IMR-90 (cell line): ENCODE data around the gene OXNAD1.

Experiments used
- FOS ChIP-seq: fragments of 150-350 bp; IDR thresholded peaks from 2 replicates; pipeline ENCODE4 v1.6.1; 2016; ENCODE audit warnings: low read depth, low read length
- MAZ ChIP-seq: IDR thresholded peaks from 2 replicates; pipeline ENCODE4 v1.6.1; 2012; ENCODE audit warnings: low read depth, mild to moderate bottlenecking, low read length, improper control_type of control experiment, moderate library complexity, borderline replicate concordance
- POLR2A ChIP-seq: IDR thresholded peaks from 2 replicates; pipeline ENCODE4 v1.6.1; 2012; ENCODE audit warnings: mild to moderate bottlenecking, low read depth, low read length
- RFX5 ChIP-seq: IDR thresholded peaks from 2 replicates; pipeline ENCODE4 v1.8.0; 2012; ENCODE audit warnings: low read depth, mild to moderate bottlenecking, low read length, moderate library complexity
- SMC3 ChIP-seq: fragments of 150-350 bp; IDR thresholded peaks from 2 replicates; pipeline ENCODE4 v1.6.1; 2016; ENCODE audit warnings: low read depth, mild to moderate bottlenecking, antibody characterized with exemption, low read length, moderate library complexity
- TF ChIP-seq, protein P1 (sequence below): conservative IDR thresholded peaks from 2 replicates; pipeline ENCODE4 v1.5.1; 2012; ENCODE audit warnings: mild to moderate bottlenecking, low read depth, low read length, improper control_type of control experiment
- TF ChIP-seq, protein P2 (sequence below): fragments of 150-350 bp; IDR thresholded peaks from 2 replicates; pipeline ENCODE4 v1.6.1; 2017; ENCODE audit warnings: mild to moderate bottlenecking, antibody characterized with exemption, low read length, low read depth

DNA sequence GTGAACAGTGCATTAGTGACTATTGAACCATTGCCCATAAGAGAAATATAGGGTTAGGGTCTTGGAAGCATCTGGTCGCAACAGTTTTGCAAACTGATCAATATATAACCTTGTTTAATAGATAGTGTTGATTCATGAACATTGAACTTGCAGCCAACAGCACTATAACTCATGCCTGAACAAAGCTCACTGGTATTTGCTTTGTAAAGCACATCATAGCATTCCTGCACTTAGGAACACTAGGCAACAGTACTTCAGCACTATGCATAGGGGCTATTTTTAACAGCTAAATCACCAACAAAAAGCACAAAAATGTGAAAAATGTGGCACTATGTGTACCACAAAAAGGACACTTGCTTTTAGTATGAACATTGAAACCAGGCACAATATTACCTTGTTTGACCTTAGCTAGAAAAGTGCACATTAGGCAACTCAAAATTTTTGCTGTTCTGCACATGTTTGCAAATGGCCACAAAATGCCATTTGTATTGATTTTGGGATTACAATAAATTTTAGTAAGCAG lies 68.0 kb downstream of the OXNAD1 start:
- TF ChIP-seq, protein P1, sequence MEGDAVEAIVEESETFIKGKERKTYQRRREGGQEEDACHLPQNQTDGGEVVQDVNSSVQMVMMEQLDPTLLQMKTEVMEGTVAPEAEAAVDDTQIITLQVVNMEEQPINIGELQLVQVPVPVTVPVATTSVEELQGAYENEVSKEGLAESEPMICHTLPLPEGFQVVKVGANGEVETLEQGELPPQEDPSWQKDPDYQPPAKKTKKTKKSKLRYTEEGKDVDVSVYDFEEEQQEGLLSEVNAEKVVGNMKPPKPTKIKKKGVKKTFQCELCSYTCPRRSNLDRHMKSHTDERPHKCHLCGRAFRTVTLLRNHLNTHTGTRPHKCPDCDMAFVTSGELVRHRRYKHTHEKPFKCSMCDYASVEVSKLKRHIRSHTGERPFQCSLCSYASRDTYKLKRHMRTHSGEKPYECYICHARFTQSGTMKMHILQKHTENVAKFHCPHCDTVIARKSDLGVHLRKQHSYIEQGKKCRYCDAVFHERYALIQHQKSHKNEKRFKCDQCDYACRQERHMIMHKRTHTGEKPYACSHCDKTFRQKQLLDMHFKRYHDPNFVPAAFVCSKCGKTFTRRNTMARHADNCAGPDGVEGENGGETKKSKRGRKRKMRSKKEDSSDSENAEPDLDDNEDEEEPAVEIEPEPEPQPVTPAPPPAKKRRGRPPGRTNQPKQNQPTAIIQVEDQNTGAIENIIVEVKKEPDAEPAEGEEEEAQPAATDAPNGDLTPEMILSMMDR, result no peak
- no peak for TF ChIP-seq RFX5
- TF ChIP-seq POLR2A, result no peak
- TF ChIP-seq MAZ, result no peak
- TF ChIP-seq, protein P2, sequence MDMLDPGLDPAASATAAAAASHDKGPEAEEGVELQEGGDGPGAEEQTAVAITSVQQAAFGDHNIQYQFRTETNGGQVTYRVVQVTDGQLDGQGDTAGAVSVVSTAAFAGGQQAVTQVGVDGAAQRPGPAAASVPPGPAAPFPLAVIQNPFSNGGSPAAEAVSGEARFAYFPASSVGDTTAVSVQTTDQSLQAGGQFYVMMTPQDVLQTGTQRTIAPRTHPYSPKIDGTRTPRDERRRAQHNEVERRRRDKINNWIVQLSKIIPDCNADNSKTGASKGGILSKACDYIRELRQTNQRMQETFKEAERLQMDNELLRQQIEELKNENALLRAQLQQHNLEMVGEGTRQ, result no peak
- TF ChIP-seq SMC3, result no peak
- no peak for TF ChIP-seq FOS
